ENCODE measurements around the gene ADIPOR2.

The ADIPOR2 gene

DNA sequence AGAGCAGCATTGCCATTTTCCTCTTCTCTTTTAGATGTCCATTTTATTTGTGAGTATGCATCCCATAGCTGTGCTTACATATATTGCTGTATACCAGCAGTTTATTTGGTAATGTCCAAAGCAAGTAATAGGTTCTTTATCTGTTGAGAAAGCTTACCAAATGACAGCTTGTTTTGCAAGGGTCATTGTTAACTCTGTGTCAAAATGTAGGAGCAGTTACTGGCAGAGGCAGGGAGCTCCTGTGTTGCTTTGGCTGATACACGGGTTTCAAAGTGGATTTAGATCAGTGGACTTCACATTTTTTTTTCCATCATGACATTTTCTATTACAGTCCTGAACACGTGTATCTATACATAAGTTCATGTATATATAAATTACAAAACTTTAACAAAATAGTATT, 91.3 kb downstream of the ADIPOR2 start:
- Histone ChIP-seq H3K36me3 (peaks cover 15% of the 10 kb centered on the region), H3K9me3 (no peaks in the 10 kb centered on the region), H3K4me3 (ENCODE audit: low read depth in 1 of 2, low read length in 1 of 2) (no peak overlapping the region), H3K4me1 (ENCODE audit: control insufficient read depth in 1 of 2, insufficient read depth in 1 of 2, low read depth in 1 of 2, low read length in 1 of 2) (peaks cover 37 to 47% of the 10 kb centered on the region in 2 experiments), H3K27me3 (no peaks in the 10 kb centered on the region), H3K27ac (peak overlapping the region; percentile 50)
- TF ChIP-seq, protein P1, sequence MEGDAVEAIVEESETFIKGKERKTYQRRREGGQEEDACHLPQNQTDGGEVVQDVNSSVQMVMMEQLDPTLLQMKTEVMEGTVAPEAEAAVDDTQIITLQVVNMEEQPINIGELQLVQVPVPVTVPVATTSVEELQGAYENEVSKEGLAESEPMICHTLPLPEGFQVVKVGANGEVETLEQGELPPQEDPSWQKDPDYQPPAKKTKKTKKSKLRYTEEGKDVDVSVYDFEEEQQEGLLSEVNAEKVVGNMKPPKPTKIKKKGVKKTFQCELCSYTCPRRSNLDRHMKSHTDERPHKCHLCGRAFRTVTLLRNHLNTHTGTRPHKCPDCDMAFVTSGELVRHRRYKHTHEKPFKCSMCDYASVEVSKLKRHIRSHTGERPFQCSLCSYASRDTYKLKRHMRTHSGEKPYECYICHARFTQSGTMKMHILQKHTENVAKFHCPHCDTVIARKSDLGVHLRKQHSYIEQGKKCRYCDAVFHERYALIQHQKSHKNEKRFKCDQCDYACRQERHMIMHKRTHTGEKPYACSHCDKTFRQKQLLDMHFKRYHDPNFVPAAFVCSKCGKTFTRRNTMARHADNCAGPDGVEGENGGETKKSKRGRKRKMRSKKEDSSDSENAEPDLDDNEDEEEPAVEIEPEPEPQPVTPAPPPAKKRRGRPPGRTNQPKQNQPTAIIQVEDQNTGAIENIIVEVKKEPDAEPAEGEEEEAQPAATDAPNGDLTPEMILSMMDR (IDR thresholded peaks at IDR 0.05): no peak

DNA sequence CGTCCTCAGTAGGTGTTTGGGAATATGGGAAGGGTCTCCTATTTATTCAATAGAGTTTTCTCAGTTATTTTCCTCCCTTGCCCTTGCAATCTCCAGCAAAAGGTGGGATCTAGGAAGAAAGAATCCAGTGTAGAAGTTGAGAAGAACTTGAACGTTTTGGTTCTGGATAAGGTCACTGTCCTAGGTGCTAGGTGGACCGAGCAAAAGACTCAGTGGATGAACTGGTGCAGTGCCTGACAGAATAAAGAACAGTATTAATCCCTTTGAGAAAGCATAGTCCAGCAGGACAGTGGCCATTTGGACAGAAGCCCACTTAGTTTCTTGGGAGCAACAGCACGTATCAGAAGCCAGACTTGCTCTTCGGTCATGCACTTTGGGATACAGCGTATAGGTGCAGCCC, 96.8 kb downstream of the ADIPOR2 start:
- H3K4me3 ChIP-seq (ENCODE audit: low read depth in 1 of 2, low read length in 1 of 2): no peak overlapping the region
- H3K27me3 ChIP-seq: no peaks in the 10 kb centered on the region
- no peaks in the 10 kb centered on the region for H3K9me3 ChIP-seq
- TF ChIP-seq, protein P1 (IDR thresholded peaks at IDR 0.05): no peak
- no peak overlapping the region for H3K27ac ChIP-seq
- peaks cover 26 to 32% of the 10 kb centered on the region in 2 experiments for H3K4me1 ChIP-seq (ENCODE audit: control insufficient read depth in 1 of 2, insufficient read depth in 1 of 2, low read depth in 1 of 2, low read length in 1 of 2)
- peaks cover 22% of the 10 kb centered on the region for H3K36me3 ChIP-seq

DNA sequence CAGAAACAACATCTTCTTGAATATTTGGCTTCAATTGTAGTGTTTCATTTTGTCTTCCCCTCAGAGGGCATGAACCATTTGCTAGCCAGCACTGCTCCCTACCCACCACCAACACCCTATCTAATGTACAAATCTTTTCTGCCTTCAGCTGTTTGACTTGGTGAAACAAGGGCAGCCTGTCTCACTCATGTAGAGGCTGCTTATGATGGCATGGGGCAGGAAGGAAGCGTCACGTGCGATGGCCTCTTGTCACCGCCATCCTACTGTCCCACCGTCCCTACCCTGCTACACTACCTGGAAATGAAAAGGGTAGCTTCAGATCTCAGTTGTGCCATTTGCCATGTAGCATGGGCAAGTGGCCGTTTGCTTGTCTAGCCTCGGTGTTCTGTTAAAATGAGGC, 99.6 kb downstream of the ADIPOR2 start:
- Histone ChIP-seq H3K9me3 (no peaks in the 10 kb centered on the region), H3K36me3 (peaks cover 22% of the 10 kb centered on the region), H3K27ac (no peak overlapping the region), H3K4me1 (ENCODE audit: control insufficient read depth in 1 of 2, insufficient read depth in 1 of 2, low read depth in 1 of 2, low read length in 1 of 2) (peaks cover 17 to 36% of the 10 kb centered on the region in 2 experiments), H3K4me3 (ENCODE audit: low read depth in 1 of 2, low read length in 1 of 2) (no peak overlapping the region), H3K27me3 (no peaks in the 10 kb centered on the region)
- TF ChIP-seq, protein P1 (IDR thresholded peaks at IDR 0.05): no peak

DNA sequence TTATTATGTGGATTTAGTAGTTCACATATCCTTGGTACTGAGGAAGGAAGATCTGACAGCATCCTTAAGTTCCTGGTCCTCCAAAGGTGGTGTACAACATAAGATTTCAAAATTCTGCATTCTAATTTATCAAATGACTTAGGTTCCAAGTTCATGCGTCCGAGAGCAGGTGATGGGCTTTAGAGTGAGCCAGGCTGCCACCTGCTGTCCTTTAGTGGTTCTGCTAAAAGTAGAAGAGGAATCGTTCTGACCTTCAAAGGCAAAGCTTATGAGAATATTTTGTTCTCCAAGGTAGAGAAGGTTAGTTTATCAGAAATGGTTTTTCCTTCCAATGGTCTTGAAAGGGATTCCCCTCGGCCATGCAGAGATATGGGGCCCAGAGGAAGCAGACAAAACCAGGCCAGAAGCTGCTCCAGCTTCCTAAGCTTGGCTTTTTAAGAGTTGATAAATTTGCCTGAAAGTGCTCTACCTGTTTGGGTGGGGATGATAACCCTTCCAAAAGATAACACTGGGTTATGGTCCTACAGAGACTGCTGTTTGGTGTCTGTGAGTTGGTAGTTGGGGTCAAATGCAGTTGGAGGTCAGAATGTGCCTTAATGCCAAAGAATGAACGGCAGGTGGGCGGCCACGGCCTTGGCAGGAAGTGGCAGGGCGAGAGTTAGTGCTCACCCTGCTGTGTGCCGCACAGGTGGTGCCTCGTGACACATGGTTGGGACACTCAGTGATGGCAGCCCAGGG, 100.4 kb downstream of the ADIPOR2 start:
- H3K36me3 ChIP-seq: peaks cover 16% of the 10 kb centered on the region
- peak overlapping the region; percentile 37 for H3K27ac ChIP-seq
- no peaks in the 10 kb centered on the region for H3K27me3 ChIP-seq
- peaks cover 25 to 42% of the 10 kb centered on the region in 2 experiments for H3K4me1 ChIP-seq (ENCODE audit: control insufficient read depth in 1 of 2, insufficient read depth in 1 of 2, low read depth in 1 of 2, low read length in 1 of 2)
- H3K4me3 ChIP-seq (ENCODE audit: low read depth in 1 of 2, low read length in 1 of 2): no peak overlapping the region
- TF ChIP-seq, protein P1 (IDR thresholded peaks at IDR 0.05): peak; percentile 80
- no peaks in the 10 kb centered on the region for H3K9me3 ChIP-seq

DNA sequence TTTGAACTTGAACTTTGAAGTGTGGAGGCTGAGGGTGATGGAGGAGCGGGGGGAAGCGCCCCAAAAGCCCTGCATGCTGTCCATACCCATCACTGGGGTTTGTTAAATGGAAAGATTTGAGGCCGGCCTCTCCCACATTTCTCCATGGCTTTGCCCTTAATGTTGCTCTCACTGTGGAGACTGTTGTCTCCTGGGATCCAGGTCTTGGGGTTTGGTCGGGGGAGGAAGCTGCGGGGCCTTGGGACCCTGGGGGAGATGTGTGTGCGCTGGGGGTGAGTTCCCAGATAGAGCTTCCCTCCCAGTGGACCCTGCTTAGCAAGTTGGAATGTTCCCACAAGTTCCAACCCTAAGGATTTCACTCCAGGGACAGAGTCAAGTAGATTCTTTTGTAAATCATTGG, 101.5 kb downstream of the ADIPOR2 start:
- Histone ChIP-seq H3K27me3 (no peaks in the 10 kb centered on the region), H3K27ac (no peak overlapping the region), H3K4me1 (ENCODE audit: control insufficient read depth in 1 of 2, insufficient read depth in 1 of 2, low read depth in 1 of 2, low read length in 1 of 2) (peaks cover 33 to 48% of the 10 kb centered on the region in 2 experiments), H3K9me3 (no peaks in the 10 kb centered on the region), H3K4me3 (ENCODE audit: low read depth in 1 of 2, low read length in 1 of 2) (no peak overlapping the region), H3K36me3 (peaks cover 5% of the 10 kb centered on the region)
- TF ChIP-seq, protein P1 (IDR thresholded peaks at IDR 0.05): no peak

Measured in neutrophil (primary cell).